GM19239 (cell line): Measurements from ENCODE around the gene LGMN.

Experiments
- DNase-seq: peaks from one replicate; pipeline ENCODE4 v3.0.0; 2011; ENCODE audit warnings: low spot score; ENCODE audit not compliant: insufficient read length
- FAIRE-seq: peaks from 2 replicates; lab custom pipeline; 2011; peaks lifted over from hg19 to GRCh38; lab: Jason Lieb, UNC

LGMN gene

GRCh38 chr14:92657457-92658142 lies 90.8 kb downstream of the LGMN start:
- peak; percentile 39 for FAIRE-seq
- DNase-seq: no peak

- DNase-seq (no peak), FAIRE-seq (peak; percentile 74)
Measured at GRCh38 chr14:92656306-92657081, 91.9 kb downstream of the LGMN start.

- DNase-seq (no peak), FAIRE-seq (peak; percentile 18)
Measured at GRCh38 chr14:92655419-92656201, 92.8 kb downstream of the LGMN start.

GRCh38 chr14:92654239-92654901 lies 94.1 kb downstream of the LGMN start:
- FAIRE-seq (peak; percentile 86), DNase-seq (no peak)
